Mammary epithelial cell (primary cell): ENCODE data around the gene EFCAB12.

ENCODE experiments used
- CTCF ChIP-seq, 2 donors: IDR thresholded peaks in 1 of 2; conservative IDR thresholded peaks in 1 of 2; 2 replicates each; pipeline ENCODE4 v1.5.1; 2011 to 2012; ENCODE audit warnings: inconsistent platforms in 2 of 2, low read length in 2 of 2, mild to moderate bottlenecking in 2 of 2, control low read depth in 1 of 2, low read depth in 1 of 2; ENCODE audit not compliant: insufficient read depth in 1 of 2; ENCODE audit errors: extremely low read depth in 1 of 2
- EZH2 ChIP-seq: IDR thresholded peaks from 2 replicates; pipeline ENCODE4 v1.6.1; 2012; ENCODE audit warnings: low read length, inconsistent platforms, borderline replicate concordance

GRCh38 chr3:129386984-129387383 lies 41.5 kb downstream of the EFCAB12 start:
- TF ChIP-seq CTCF (conservative IDR thresholded peaks at IDR 0.05 in 1 of 2, IDR thresholded peaks at IDR 0.05 in 1 of 2; ENCODE audit: extremely low read depth in 1 of 2, insufficient read depth in 1 of 2, low read depth in 1 of 2, low read length in 2 of 2) (no peak), EZH2 (no peak)
